GM21786 (cell line): ENCODE data around the gene PTPN23.
"Not testable (repeated sequence)": the region's sequence is repeated elsewhere in the genome, so short reads cannot be mapped to it uniquely, and the experiment has no call there.

Experiments used
- ATAC-seq: cut with Tn5 transposase; IDR thresholded peaks from one replicate; pipeline ENCODE4 v1.9.1; 2021; ENCODE audit not compliant: unreplicated experiment

The PTPN23 gene, protein sequence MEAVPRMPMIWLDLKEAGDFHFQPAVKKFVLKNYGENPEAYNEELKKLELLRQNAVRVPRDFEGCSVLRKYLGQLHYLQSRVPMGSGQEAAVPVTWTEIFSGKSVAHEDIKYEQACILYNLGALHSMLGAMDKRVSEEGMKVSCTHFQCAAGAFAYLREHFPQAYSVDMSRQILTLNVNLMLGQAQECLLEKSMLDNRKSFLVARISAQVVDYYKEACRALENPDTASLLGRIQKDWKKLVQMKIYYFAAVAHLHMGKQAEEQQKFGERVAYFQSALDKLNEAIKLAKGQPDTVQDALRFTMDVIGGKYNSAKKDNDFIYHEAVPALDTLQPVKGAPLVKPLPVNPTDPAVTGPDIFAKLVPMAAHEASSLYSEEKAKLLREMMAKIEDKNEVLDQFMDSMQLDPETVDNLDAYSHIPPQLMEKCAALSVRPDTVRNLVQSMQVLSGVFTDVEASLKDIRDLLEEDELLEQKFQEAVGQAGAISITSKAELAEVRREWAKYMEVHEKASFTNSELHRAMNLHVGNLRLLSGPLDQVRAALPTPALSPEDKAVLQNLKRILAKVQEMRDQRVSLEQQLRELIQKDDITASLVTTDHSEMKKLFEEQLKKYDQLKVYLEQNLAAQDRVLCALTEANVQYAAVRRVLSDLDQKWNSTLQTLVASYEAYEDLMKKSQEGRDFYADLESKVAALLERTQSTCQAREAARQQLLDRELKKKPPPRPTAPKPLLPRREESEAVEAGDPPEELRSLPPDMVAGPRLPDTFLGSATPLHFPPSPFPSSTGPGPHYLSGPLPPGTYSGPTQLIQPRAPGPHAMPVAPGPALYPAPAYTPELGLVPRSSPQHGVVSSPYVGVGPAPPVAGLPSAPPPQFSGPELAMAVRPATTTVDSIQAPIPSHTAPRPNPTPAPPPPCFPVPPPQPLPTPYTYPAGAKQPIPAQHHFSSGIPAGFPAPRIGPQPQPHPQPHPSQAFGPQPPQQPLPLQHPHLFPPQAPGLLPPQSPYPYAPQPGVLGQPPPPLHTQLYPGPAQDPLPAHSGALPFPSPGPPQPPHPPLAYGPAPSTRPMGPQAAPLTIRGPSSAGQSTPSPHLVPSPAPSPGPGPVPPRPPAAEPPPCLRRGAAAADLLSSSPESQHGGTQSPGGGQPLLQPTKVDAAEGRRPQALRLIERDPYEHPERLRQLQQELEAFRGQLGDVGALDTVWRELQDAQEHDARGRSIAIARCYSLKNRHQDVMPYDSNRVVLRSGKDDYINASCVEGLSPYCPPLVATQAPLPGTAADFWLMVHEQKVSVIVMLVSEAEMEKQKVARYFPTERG (N-terminal part only)

GRCh38 chr3:47380601-47381316, at the start of gene PTPN23:
TSS of gene PTPN23 (plus strand) at chr3:47381021. CDS start at chr3:47381097, 76 bp downstream.
- ATAC-seq = peak; percentile 84

DNA sequence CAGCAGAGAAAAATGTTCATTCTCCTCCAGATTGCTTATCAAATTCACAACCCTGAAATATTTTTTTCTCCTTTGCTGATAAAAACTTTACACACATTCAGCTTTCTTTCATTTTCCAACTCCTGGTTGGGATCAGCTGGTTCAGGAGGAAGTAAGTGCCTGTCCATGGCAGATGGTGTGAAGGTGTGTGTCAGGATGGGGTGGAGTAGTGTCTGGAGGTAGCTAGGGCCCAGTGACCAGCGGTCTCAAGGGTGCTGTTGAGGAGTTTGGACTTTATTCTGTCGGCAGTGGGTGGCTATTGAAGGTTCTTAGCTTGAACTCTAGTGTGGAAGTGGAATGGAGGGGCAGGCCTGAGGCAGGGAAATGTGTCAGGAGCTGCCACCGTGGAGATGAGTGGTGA, 46.9 kb upstream of the PTPN23 start:
- ATAC-seq = no peak

DNA sequence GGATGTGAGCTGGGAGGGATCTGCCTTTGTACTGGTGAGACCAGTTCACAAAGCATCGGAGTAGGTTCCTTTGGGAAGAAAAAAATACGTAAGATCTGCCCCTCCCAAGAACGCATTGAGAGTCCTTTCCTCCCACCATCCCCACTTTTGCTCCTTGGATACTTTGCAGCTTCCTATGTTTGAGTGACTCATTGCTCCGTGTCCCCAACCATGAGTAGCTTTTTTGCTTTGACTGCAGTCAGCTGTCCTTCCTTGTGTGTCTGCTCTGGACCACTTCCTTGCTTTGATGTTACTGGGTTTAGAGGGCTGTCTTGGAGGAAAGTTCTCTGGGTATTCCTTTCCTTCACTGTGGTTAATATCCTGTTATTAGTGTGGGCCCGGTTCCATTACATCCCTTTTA, 43.2 kb upstream of the PTPN23 start:
- ATAC-seq = no peak

DNA sequence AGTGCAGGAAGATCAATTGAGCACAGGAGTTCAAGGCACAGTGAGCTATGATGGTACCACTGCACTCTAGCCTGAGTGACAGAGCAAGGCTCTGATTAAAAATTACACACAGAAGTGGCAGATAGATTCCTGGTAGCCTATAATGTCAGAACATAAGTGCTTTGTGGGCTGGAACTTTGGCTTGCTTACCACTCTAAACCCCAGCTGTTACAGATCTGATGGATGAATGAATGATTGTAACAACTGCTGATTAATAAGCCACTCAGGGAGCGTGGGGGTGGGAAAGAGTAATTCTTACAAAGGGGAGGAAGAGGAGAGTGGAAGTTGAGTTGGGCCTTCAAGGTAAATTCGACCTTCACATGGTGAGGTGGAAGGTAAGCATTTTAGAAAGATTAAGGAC, 40.9 kb upstream of the PTPN23 start:
- ATAC-seq = no peak

DNA sequence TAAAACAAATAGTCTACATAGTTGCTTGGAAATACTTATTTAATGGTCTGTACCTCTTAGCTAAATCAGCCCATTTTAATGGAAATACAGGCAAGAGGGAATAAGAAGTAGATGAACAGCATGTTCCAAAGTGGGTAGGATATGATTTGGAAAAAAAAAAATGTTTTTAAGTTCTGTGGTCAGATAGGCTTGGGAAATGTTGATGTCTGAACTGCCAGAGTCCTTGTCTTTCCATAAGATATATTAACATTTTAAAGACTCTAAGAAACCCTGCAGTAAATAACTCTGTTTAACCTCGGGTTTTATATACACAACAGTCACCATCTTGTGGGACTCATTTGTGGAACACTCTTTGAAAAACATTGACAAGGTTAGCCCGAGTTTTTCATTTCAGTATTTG, 40.0 kb upstream of the PTPN23 start:
- no peak for ATAC-seq

DNA sequence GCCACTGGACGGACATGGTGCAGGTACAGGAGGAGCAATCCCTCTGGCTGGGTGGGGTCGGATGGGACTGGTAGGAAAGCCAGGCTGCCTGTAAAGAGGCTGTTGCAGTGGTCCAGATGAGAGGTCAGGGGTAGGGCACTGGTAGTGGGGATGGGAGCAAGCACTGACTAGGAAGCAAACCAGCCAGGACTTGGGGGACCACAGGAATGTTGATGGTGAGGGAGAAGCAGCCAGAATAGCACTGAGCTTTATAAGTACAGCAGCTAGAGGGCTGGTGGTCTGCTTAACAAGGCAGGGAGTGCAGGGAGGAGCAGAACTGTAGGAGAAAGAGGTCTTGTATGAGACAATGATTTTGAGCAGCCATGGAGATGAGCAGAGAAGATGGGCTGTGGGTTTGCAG, 38.7 kb upstream of the PTPN23 start:
- ATAC-seq = no peak

GRCh38 chr3:47342812-47343211, 38.0 kb upstream of the PTPN23 start:
- ATAC-seq = no peak

DNA sequence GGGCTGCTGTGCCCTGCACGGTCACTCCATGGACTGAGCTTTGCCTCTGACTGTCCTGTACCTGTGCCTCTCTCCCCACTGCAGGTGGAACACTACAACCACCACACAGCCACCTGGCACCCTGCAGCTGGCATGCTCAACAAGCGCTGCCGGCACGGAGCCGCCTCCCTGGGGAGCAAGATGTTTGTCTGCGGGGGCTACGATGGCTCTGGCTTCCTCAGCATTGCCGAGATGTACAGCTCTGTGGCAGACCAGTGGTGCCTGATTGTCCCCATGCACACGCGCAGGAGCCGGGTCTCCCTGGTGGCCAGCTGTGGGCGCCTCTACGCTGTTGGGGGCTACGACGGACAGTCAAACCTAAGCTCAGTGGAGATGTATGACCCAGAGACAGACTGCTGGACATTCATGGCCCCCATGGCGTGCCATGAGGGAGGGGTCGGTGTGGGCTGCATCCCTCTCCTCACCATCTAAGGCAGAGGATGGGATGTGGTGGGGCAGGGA, 37.3 kb upstream of the PTPN23 start:
- ATAC-seq = no peak

DNA sequence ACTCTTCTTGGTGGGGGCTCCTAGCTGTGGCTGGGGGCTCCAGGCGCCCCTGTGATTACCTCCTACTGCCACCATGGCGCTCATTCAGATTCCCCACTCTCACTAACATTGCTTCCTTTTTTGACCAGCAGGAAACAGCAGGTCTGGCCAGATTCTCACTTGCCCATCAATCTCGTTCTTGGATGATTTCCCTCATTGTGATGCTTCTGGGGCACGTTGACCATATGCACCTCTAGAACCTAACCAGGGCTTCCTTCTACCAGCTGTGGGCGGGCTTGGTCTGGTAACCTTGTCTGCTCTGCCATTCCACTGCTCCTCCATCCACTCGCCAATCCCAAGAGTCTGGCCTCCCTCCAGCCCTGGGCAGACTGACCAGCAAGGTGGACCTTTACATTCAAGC, 35.9 kb upstream of the PTPN23 start:
- ATAC-seq = no peak

DNA sequence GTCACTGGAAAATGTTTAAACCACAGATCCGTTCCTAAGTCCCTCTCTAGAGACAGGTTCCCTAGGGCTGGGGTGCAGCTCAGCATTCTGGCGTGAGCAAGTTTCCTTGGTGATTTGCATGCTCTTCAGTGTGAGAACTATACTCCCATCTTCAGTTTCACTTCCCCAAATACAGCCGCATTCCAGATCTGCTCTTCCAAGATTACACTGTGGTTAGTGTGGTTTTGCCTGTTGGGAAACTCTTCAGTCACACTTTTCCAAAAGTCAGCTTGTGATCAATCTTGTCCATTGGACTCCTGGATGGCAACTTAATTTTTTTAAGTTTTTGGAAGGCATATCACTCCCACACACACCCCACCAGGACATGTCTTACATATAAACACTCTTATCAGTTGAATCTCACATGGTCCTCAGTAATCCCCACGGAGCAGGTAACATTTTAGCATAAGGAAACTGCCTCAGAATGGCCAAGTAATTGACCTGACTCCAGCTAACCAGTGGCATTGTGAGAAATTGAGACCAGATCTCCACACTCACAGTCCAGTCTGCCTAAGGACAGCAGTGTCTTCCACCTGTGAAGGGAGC, 33.5 kb upstream of the PTPN23 start:
- peak; percentile 89 for ATAC-seq

- no peak for ATAC-seq
Observed at GRCh38 chr3:47348411-47349154, 32.2 kb upstream of the PTPN23 start.

DNA sequence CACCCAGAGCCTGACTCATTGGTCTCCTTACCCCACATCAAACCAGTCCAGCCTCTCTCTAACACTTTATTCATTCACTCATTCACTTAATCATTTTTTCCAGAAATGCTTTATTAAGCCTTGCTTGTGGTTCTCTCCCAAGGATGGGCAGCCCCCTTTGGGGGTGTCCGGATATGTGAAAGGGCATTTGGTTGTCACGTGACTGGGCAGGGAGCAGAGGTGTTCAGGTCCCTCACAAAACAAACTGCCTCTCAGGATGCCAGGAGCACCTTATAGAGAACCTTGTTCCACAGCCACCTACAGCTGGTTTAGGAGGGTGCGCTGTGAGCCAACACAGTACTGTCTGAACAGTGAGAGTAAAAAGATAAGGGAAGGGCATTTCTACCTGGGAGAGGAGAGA, 25.8 kb upstream of the PTPN23 start:
- ATAC-seq = no peak

DNA sequence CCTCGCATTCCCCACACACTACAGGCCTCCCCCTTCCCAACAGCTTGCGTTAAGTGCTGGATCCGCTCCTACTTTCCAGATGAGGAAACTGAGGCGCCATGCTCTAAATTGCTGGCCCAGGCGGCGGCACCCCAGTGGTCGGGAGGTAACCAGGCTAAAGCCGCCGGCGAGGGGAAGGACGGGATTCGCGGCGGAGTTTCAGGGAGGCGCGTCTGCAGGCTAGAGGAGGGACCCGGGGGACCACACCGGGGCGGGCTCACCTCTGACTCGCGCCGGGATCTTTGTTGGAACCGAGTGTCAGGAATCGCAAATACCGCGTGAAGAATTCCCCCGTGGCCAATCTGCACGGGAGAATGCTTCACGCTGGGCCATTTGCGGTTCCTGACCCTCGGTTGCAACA, 24.6 kb upstream of the PTPN23 start:
- no peak for ATAC-seq

DNA sequence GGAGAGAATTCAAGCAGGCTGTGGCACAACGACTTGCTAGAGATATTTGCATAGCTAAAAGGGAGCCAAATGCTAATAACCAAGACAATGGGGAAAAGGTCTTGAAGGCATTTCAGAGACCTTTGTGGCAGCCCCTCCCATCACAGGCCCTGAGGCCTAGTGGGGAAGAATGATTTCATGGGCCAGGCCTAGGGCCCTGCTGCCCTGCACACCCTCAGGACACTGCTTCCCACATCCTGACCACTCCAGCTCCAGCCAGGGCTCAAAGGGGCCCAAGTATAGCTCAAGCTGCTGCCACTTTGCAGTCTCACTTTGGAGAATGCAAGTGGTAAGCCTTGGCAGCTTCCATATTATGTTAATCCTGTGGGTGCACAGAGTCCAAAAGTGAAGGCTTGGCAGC, 21.5 kb upstream of the PTPN23 start:
- no peak for ATAC-seq

DNA sequence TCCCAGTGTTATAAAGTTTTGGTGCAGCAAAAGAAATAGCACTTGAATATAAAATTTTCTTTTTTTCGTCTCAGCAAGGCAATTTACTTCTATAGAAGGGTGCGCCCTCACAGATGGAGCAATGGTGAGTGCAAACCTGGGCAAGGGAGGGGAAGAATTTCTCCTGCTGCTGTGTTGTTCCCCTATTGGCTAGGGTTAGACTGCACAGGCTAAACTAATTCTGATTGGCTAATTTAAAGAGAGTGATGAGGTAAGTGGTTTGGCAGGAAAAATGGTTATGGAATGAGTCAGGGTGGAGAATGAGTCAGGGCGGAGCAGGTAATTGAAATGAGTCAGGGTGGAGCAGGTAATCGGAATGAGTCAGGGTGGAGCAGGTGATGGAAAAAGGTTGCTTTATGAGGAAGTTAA, 20.7 kb upstream of the PTPN23 start:
- ATAC-seq = not testable (repeated sequence)

DNA sequence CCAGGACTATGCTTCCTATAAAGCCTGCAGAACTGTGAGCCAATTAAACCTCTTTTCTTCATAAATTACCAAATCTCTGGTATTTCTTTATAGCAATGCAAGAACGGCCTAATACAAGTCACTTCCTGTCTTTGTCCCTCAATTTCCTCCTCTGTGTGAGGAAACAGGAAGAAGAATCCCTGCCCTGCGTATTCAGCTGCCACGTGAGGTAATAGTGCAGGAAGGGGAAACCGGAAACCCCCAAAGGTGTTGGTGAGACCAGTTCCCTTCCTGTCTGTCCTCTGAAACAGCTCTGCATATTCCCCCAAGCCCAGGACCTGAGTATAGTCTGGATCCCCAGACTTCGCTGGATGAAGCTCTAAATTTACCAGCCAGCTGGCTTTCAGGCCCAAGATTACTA, 18.1 kb upstream of the PTPN23 start:
- no peak for ATAC-seq

GRCh38 chr3:47365213-47366153, 15.3 kb upstream of the PTPN23 start:
- ATAC-seq = no peak

- no peak for ATAC-seq
Observed at GRCh38 chr3:47366833-47367232, 14.0 kb upstream of the PTPN23 start.
